NCI-H1105 treated with DMSO at 0.1 percent for 48 hours (cell line): ENCODE results near the gene TMEM131.

Experiments
- DNase-seq: peaks from one replicate; lab custom pipeline; 2025; lab: John Stamatoyannopoulos, UW

Gene TMEM131

GRCh38 chr2:97991081-97991856 lies 4.5 kb downstream of the TMEM131 start:
- no peak for DNase-seq

- DNase-seq, result no peak
These were observed 7.0 kb downstream of the TMEM131 start for GRCh38 chr2:97988722-97989121.

- DNase-seq, result no peak
These were observed 9.8 kb downstream of the TMEM131 start for GRCh38 chr2:97985998-97986397.

GRCh38 chr2:97983698-97984097 lies 12.1 kb downstream of the TMEM131 start:
- no peak for DNase-seq

GRCh38 chr2:97983134-97983533 lies 12.6 kb downstream of the TMEM131 start:
- no peak for DNase-seq

- DNase-seq, result no peak
These were observed 13.1 kb downstream of the TMEM131 start for GRCh38 chr2:97982621-97983020.

GRCh38 chr2:97981961-97982360 lies 13.8 kb downstream of the TMEM131 start:
- DNase-seq, result no peak

GRCh38 chr2:97979904-97980303 lies 15.8 kb downstream of the TMEM131 start:
- DNase-seq, result no peak

GRCh38 chr2:97974471-97974870 lies 21.3 kb downstream of the TMEM131 start:
- no peak for DNase-seq

- no peak for DNase-seq
These were observed 25.3 kb downstream of the TMEM131 start for GRCh38 chr2:97970293-97971060.

GRCh38 chr2:97969081-97970067 lies 26.4 kb downstream of the TMEM131 start:
- no peak for DNase-seq

GRCh38 chr2:97967931-97968627 lies 27.7 kb downstream of the TMEM131 start:
- no peak for DNase-seq

GRCh38 chr2:97967216-97967592 lies 28.5 kb downstream of the TMEM131 start:
- no peak for DNase-seq

- no peak for DNase-seq
These were observed 29.1 kb downstream of the TMEM131 start for GRCh38 chr2:97966545-97967215.

- no peak for DNase-seq
These were observed 30.6 kb downstream of the TMEM131 start for GRCh38 chr2:97965116-97965515.

GRCh38 chr2:97963880-97964279 lies 31.9 kb downstream of the TMEM131 start:
- DNase-seq, result no peak

GRCh38 chr2:97963079-97963406 lies 32.7 kb downstream of the TMEM131 start:
- no peak for DNase-seq

- DNase-seq, result no peak
These were observed 34.2 kb downstream of the TMEM131 start for GRCh38 chr2:97961534-97961933.

GRCh38 chr2:97958184-97958583 lies 37.6 kb downstream of the TMEM131 start:
- no peak for DNase-seq

GRCh38 chr2:97957432-97958183 lies 38.1 kb downstream of the TMEM131 start:
- no peak for DNase-seq
